GM12874 (cell line): ENCODE measurements around the gene PRSS21.

ENCODE experiments used
- CTCF ChIP-seq: IDR thresholded peaks from 2 replicates; pipeline ENCODE4 v1.5.1; 2011; ENCODE audit warnings: low read depth, mild to moderate bottlenecking, control low read depth, low read length, moderate library complexity; ENCODE audit not compliant: insufficient read depth

The PRSS21 gene

GRCh38 chr16:2825906-2826305, 8.9 kb downstream of the PRSS21 start:
- no peak for TF ChIP-seq CTCF

GRCh38 chr16:2826591-2827373, 9.7 kb downstream of the PRSS21 start:
- no peak for TF ChIP-seq CTCF

- no peak for TF ChIP-seq CTCF
These were observed 10.3 kb downstream of the PRSS21 start for GRCh38 chr16:2827374-2827791.

GRCh38 chr16:2827831-2828520, 10.9 kb downstream of the PRSS21 start:
- TF ChIP-seq CTCF, result no peak

- no peak for TF ChIP-seq CTCF
These were observed 11.4 kb downstream of the PRSS21 start for GRCh38 chr16:2828521-2828840.

GRCh38 chr16:2828876-2829430, 11.9 kb downstream of the PRSS21 start:
- no peak for TF ChIP-seq CTCF

GRCh38 chr16:2829501-2830354, 12.7 kb downstream of the PRSS21 start, which contains the start of gene ZG16B:
Gene ZG16B (plus strand): TSS chr16:2830303. CDS start chr16:2830442, 139 bp downstream.
- TF ChIP-seq CTCF, result no peak
